Keratinocyte (primary cell): Measurements from ENCODE around the gene ACTN1.

ENCODE experiments used
- CTCF ChIP-seq, 3 experiments: IDR thresholded peaks in 1 of 3; conservative IDR thresholded peaks in 1 of 3; optimal IDR thresholded peaks in 1 of 3; 2 replicates in 2 of 3; 3 replicates in 1 of 3; pipeline versions ENCODE3 to v1.5.1; 2011; ENCODE audit warnings: low read length in 3 of 3, mild to moderate bottlenecking in 3 of 3, moderate library complexity in 2 of 3, control low read depth in 1 of 3, inconsistent platforms in 1 of 3; ENCODE audit not compliant: insufficient read depth in 2 of 3; ENCODE audit errors: extremely low read depth in 1 of 3
- EZH2 ChIP-seq: IDR thresholded peaks from one replicate; pipeline ENCODE4 v1.6.1; 2012; ENCODE audit warnings: inconsistent platforms, mild to moderate bottlenecking, low read length, moderate library complexity

GRCh38 chr14:68881396-68881795, 97.7 kb downstream of the ACTN1 start:
- TF ChIP-seq CTCF (optimal IDR thresholded peaks at IDR 0.05 in 1 of 3, IDR thresholded peaks at IDR 0.05 in 1 of 3, conservative IDR thresholded peaks at IDR 0.05 in 1 of 3; ENCODE audit: extremely low read depth in 1 of 3, insufficient read depth in 2 of 3, low read length in 3 of 3) (no peak), EZH2 (no peak)
